ENCODE measurements around the gene KSR1.

DNA sequence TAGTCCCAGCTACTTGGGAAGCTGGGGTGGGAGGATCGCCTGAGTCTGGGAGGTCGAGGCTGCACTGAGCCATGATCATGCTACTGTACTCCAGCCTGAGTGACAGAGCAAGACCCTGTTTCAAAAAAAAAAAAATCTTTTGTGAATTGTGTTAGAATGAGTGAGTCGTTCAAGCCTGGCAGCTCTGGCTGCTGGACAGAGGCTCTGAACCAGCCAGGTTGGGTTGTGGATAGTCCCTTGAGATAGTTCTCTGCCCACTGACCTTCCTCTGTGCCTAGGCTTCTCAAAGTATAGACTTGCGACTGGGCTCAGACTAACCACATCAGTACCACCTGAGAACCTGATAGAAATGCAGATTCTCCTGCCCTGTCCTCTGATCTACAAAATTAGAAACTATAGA is 2.2 kb upstream of the KSR1 start:
- TF ChIP-seq CTCF (IDR thresholded peaks at IDR 0.05; ENCODE audit: low read depth, low read length) (no peak), EZH2phosphoT487 (IDR thresholded peaks at IDR 0.05; ENCODE audit: low read depth) (no peak)

All from OCI-LY3 (cell line).